Measurements from ENCODE around the gene SMYD3.

GRCh38 chr1:245938046-245938435, 569.0 kb downstream of the SMYD3 start:
- TF ChIP-seq POLR2AphosphoS5 (IDR thresholded peaks at IDR 0.05; ENCODE audit: low read depth, low read length) (no peak), SIN3A (IDR thresholded peaks at IDR 0.05; ENCODE audit: borderline replicate concordance, insufficient read depth, low read length) (no peak), REST (IDR thresholded peaks at IDR 0.05; ENCODE audit: insufficient read depth in 1 of 2, low read depth in 2 of 2, low read length in 2 of 2) (no peak), TAF1 (IDR thresholded peaks at IDR 0.05; ENCODE audit: borderline replicate concordance, insufficient read depth, low read length) (no peak)
